Endothelial cell (in vitro differentiated cells): Measurements from ENCODE around the gene CACNA1I. TPM values are rescaled to one million over a fixed set of nuclear protein-coding genes. Genes with fewer than 3 reads are reported as not detected.

Experiments
- DNase-seq: peaks from one replicate; pipeline ENCODE4 v3.0.0; 2021; ENCODE audit warnings: low spot score
- H3K27ac Mint-ChIP-seq: one replicate; pipeline ENCODE4 v1.8.0; 2021; ENCODE audit warnings: mixed read lengths, inconsistent platforms; ENCODE audit not compliant: unreplicated experiment
- H3K27me3 Mint-ChIP-seq: one replicate; pipeline ENCODE4 v1.8.0; 2021; ENCODE audit warnings: mild to moderate bottlenecking, moderate library complexity, mixed read lengths, inconsistent platforms; ENCODE audit not compliant: unreplicated experiment
- H3K36me3 Mint-ChIP-seq: one replicate; pipeline ENCODE4 v1.8.0; 2021; ENCODE audit warnings: mild to moderate bottlenecking, low read depth, mixed read lengths, inconsistent platforms; ENCODE audit not compliant: unreplicated experiment
- H3K4me1 Mint-ChIP-seq: one replicate; pipeline ENCODE4 v1.8.0; 2021; ENCODE audit warnings: mild to moderate bottlenecking, mixed read lengths, inconsistent platforms; ENCODE audit not compliant: unreplicated experiment
- H3K4me3 Mint-ChIP-seq: one replicate; pipeline ENCODE4 v1.8.0; 2021; ENCODE audit warnings: mild to moderate bottlenecking, mixed read lengths, inconsistent platforms; ENCODE audit not compliant: unreplicated experiment
- H3K9me3 Mint-ChIP-seq: one replicate; pipeline ENCODE4 v1.8.0; 2021; ENCODE audit warnings: mixed read lengths, inconsistent platforms; ENCODE audit not compliant: unreplicated experiment
- total RNA-seq: library from RNA; stranded (reverse); fragmentation: NEBNext Ultra II Directional; extraction: Animal tissue kit (Norgen Biotek cat#: 25700); gene quantifications from one replicate; pipeline ENCODE4 v1.2.1, GENCODE V29; 2021; ENCODE audit not compliant: unreplicated experiment
- TF ChIP-seq, protein P1 (sequence below): fragments of 200-600 bp; sonication (generic); IDR thresholded peaks from one replicate; pipeline ENCODE4 v1.5.0; 2021; ENCODE audit warnings: antibody characterized with exemption; ENCODE audit not compliant: unreplicated experiment

The CACNA1I gene
- total RNA-seq, 1 donor from 2014 or later: 0.10 TPM

DNA sequence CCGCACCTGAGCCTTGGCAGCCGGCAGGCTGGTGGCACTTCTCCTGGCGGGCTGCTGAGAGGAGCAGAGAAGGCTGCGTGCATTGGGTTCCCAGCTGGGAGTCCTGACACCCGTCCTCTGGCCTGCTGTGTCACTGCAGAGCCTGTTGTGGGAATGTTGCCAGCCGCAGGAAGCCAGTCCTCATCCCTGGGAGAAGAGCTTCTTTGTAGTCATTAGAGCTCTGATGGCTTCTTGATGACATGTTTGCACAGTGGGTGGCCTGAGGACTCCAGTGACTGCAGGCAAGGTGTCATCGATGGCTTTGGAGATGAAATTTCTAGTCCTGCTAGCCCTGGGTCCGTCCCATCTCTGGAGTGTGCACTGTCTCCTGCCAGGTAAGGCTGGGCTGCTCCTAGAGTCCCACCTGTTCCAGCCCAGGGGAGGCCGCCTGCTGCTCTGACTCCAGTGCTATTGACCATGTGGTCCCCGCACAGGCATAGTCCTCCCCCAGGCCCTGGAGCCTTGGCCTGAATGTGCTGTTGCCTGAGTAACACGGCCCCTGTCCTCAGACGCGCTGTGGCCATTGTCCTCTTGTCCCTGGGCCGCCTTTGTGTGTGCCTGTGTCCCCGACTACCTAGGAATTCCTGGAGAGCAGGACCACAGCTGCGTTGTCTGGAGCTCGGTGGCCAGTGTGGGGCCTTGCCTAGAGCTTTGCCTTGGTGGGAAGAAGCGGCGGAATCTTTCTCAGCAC is 129.2 kb downstream of the CACNA1I start:
- TF ChIP-seq, protein P1, sequence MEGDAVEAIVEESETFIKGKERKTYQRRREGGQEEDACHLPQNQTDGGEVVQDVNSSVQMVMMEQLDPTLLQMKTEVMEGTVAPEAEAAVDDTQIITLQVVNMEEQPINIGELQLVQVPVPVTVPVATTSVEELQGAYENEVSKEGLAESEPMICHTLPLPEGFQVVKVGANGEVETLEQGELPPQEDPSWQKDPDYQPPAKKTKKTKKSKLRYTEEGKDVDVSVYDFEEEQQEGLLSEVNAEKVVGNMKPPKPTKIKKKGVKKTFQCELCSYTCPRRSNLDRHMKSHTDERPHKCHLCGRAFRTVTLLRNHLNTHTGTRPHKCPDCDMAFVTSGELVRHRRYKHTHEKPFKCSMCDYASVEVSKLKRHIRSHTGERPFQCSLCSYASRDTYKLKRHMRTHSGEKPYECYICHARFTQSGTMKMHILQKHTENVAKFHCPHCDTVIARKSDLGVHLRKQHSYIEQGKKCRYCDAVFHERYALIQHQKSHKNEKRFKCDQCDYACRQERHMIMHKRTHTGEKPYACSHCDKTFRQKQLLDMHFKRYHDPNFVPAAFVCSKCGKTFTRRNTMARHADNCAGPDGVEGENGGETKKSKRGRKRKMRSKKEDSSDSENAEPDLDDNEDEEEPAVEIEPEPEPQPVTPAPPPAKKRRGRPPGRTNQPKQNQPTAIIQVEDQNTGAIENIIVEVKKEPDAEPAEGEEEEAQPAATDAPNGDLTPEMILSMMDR: no peak
- Mint-ChIP-seq H3K27me3 (peaks cover 4% of the 10 kb centered on the region), H3K4me1 (no peaks in the 10 kb centered on the region), H3K36me3 (no peaks in the 10 kb centered on the region), H3K4me3 (no peak overlapping the region), H3K27ac (no peak overlapping the region), H3K9me3 (no peaks in the 10 kb centered on the region)
- DNase-seq: no peak

DNA sequence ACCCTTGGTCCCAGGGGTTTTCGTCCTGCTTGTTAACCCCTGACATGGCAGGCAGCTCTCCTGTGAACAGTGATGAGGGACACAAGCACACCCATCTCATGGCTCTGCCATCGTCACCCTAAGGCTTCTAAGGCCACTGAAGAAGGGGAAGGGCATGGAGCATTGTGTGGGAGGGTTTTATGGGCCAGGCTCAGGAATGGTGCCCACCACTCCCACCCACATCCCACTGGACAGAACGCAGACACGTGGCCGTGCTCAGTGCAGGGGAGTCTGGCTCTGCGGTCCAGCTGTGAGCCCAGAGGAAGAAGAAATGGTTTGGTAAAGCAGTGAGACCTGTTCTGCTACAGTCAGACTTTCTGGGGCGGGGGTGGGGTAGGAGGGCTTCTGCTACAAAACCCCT is 130.0 kb downstream of the CACNA1I start:
- Mint-ChIP-seq H3K4me1 (no peaks in the 10 kb centered on the region), H3K27me3 (peaks cover 4% of the 10 kb centered on the region), H3K36me3 (no peaks in the 10 kb centered on the region), H3K4me3 (no peak overlapping the region), H3K9me3 (no peaks in the 10 kb centered on the region), H3K27ac (no peak overlapping the region)
- DNase-seq: no peak
- TF ChIP-seq, protein P1: no peak

- no peak overlapping the region for H3K27ac Mint-ChIP-seq
- H3K36me3 Mint-ChIP-seq: no peaks in the 10 kb centered on the region
- H3K9me3 Mint-ChIP-seq: no peaks in the 10 kb centered on the region
- H3K4me1 Mint-ChIP-seq: no peaks in the 10 kb centered on the region
- H3K27me3 Mint-ChIP-seq: peaks cover 5% of the 10 kb centered on the region
- TF ChIP-seq, protein P1: no peak
- no peak overlapping the region for H3K4me3 Mint-ChIP-seq
- no peak for DNase-seq
Measured at GRCh38 chr22:39703091-39703490, 132.5 kb downstream of the CACNA1I start.

- no peak overlapping the region for H3K27ac Mint-ChIP-seq
- TF ChIP-seq, protein P1: no peak
- H3K4me3 Mint-ChIP-seq: no peak overlapping the region
- no peak for DNase-seq
- no peaks in the 10 kb centered on the region for H3K4me1 Mint-ChIP-seq
- peaks cover 5% of the 10 kb centered on the region for H3K27me3 Mint-ChIP-seq
- no peaks in the 10 kb centered on the region for H3K36me3 Mint-ChIP-seq
- no peaks in the 10 kb centered on the region for H3K9me3 Mint-ChIP-seq
Measured at GRCh38 chr22:39703928-39704639, 133.5 kb downstream of the CACNA1I start.

DNA sequence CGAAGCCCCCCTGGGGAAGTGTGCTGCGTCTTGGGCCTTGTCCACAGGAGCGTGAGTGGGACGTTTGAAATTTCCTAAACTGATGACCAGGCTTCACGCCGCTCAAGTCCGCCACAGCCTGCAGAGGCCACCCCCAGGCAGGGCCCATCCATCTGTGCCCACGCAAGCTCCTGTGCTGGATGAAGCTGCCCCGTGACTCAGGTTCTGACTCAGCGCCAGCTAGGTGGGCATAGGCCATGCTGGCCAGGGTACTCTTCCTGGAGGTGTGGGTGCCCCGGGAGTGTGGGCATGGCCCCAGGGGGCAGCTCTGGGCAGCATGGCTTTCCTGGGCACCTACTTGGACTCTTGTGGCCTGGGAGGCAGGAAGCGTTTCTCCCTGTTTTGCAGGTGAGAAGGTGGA is 134.8 kb downstream of the CACNA1I start:
- no peak for DNase-seq
- no peaks in the 10 kb centered on the region for H3K4me1 Mint-ChIP-seq

More for the DNA sequence above, 134.8 kb downstream of the CACNA1I start:
- no peak overlapping the region for H3K4me3 Mint-ChIP-seq
- H3K36me3 Mint-ChIP-seq: no peaks in the 10 kb centered on the region
- no peaks in the 10 kb centered on the region for H3K9me3 Mint-ChIP-seq
- peaks cover 2% of the 10 kb centered on the region for H3K27me3 Mint-ChIP-seq
- TF ChIP-seq, protein P1: no peak
- no peak overlapping the region for H3K27ac Mint-ChIP-seq
